ENCODE results near the gene MCM3. TPM values are rescaled to one million over a fixed set of nuclear protein-coding genes. Genes with fewer than 3 reads are reported as not detected.

MCM3 gene
- total and polyA plus RNA-seq, 2 of the 4 experiments (the other 2 are of a cell fraction), result 54.6 to 66.5 TPM

GRCh38 chr6:52307900-52308372, 23.4 kb upstream of the MCM3 start:
- H3K4me2 ChIP-seq (ENCODE audit: low read depth, low read length), result no peak overlapping the region
- no peaks in the 10 kb centered on the region for H3K79me1 ChIP-seq (ENCODE audit: low read depth in 1 of 2, low read length in 2 of 2)
- no peak overlapping the region for H2BK15ac ChIP-seq (ENCODE audit: low read depth, low read length)
- CTCF ChIA-PET, result no interaction called here
- POLR2A ChIA-PET (ENCODE audit: unreplicated experiment), result no interaction called here
- no peaks in the 10 kb centered on the region for H3K9me3 ChIP-seq (ENCODE audit: control insufficient read depth, insufficient read depth, low read length)
- no peaks in the 10 kb centered on the region for H3K36me3 ChIP-seq (ENCODE audit: control insufficient read depth, insufficient read depth, low read length)
- dilution Hi-C loops (cut with HindIII; ENCODE audit: low sequenced_read_pairs, unreplicated experiment) (no loop called here), in situ Hi-C loops (cut with MboI; ENCODE audit: low sequenced_read_pairs) (no loop called here), intact Hi-C loops (cut with micrococcal nuclease) (no loop called here)
- H3K18ac ChIP-seq (ENCODE audit: low read depth, low read length), result no peak overlapping the region
- no peak overlapping the region for H2BK5ac ChIP-seq (ENCODE audit: low read depth, low read length, poor library complexity, severe bottlenecking)
- H4K20me1 ChIP-seq (ENCODE audit: insufficient read depth, low read length), result no peaks in the 10 kb centered on the region
- no peak overlapping the region for H2BK120ac ChIP-seq (ENCODE audit: low read depth, low read length)
- WGBS, 2 experiments (ENCODE audit: extremely low coverage in 2 of 2, insufficient read length in 1 of 2), result 60% methylated on average over 1 of the region's 1 CpG; no CpG with 5 or more reads in 1 of the 2 experiments
- H2AK9ac ChIP-seq (replicated peaks; ENCODE audit: low read depth, low read length, poor library complexity), result no peak overlapping the region
- no peak overlapping the region for H2BK20ac ChIP-seq (ENCODE audit: low read depth, low read length)
- H3K9ac ChIP-seq (ENCODE audit: low read depth, low read length), result no peak overlapping the region
- H2AK5ac ChIP-seq (ENCODE audit: low read depth, low read length), result no peak overlapping the region
- H4K91ac ChIP-seq (ENCODE audit: insufficient read depth, low read depth, low read length), result no peak overlapping the region
- H3K4me3 ChIP-seq (ENCODE audit: insufficient read depth, low read depth, low read length), result no peak overlapping the region
- no peak for ATAC-seq (ENCODE audit: low read depth)
- DNase-seq, result no peak
- no peaks in the 10 kb centered on the region; the same call in 1 of the 2 replicates for H3K27me3 ChIP-seq (ENCODE audit: control insufficient read depth, insufficient read depth, low read length)
- no peak overlapping the region for H3K27ac ChIP-seq (ENCODE audit: insufficient read depth, low read length)
- no TSS peak for BruUV-seq (replicated peaks)
- H3K23ac ChIP-seq (ENCODE audit: low read depth, low read length), result peak overlapping the region; percentile 56; the same call in 1 of the 2 replicates
- H3K56ac ChIP-seq (ENCODE audit: extremely low read depth, insufficient read depth, low read length), result no peak overlapping the region
- no peaks in the 10 kb centered on the region for H3K4me1 ChIP-seq (ENCODE audit: control insufficient read depth, insufficient read depth, low read length)
- H3K9me1 ChIP-seq (ENCODE audit: insufficient read depth, low read length), result no peaks in the 10 kb centered on the region
- H2AFZ ChIP-seq (replicated peaks; ENCODE audit: low read length, poor library complexity), result peak overlapping the region; percentile 68
- TF ChIP-seq, protein P1, sequence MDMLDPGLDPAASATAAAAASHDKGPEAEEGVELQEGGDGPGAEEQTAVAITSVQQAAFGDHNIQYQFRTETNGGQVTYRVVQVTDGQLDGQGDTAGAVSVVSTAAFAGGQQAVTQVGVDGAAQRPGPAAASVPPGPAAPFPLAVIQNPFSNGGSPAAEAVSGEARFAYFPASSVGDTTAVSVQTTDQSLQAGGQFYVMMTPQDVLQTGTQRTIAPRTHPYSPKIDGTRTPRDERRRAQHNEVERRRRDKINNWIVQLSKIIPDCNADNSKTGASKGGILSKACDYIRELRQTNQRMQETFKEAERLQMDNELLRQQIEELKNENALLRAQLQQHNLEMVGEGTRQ (IDR thresholded peaks at IDR 0.05; ENCODE audit: low read depth, low read length), result no peak
- TF ChIP-seq MAFK (IDR thresholded peaks at IDR 0.05; ENCODE audit: low read depth, low read length) (no peak), SMC3 (IDR thresholded peaks at IDR 0.05; ENCODE audit: low read depth, low read length) (no peak), CEBPB (IDR thresholded peaks at IDR 0.05; ENCODE audit: low read depth, low read length) (no peak), RFX5 (IDR thresholded peaks at IDR 0.05; ENCODE audit: low read depth, low read length) (no peak), RCOR1 (IDR thresholded peaks at IDR 0.05; ENCODE audit: insufficient replicate concordance, low read length) (no peak), FOS (IDR thresholded peaks at IDR 0.05; ENCODE audit: low read depth, low read length) (no peak)
- H3K4ac ChIP-seq (ENCODE audit: low read depth, low read length), result no peak overlapping the region
- no peak overlapping the region for H4K8ac ChIP-seq (ENCODE audit: low read depth in 2 of 2, low read length in 2 of 2)
- H3K14ac ChIP-seq (replicated peaks; ENCODE audit: low read depth, low read length), result no peak overlapping the region
- no peak overlapping the region for H4K5ac ChIP-seq (ENCODE audit: low read depth, low read length)

All from IMR-90 (cell line).